DOHH2 (cell line): ENCODE results near the gene TRIM46.
"Not testable (repeated sequence)": the region's sequence is repeated elsewhere in the genome, so short reads cannot be mapped to it uniquely, and the experiment has no call there.

Experiments
- H3F3A ChIP-seq: fragments of 200-600 bp; sonication (generic), shearing (Covaris generic); 2 replicates; pipeline ENCODE4 v1.6.0; 2016; ENCODE audit warnings: antibody characterized with exemption, mild to moderate bottlenecking; ENCODE audit not compliant: control insufficient read depth, insufficient read depth
- H3K27ac ChIP-seq: fragments of 200-600 bp; sonication (generic); 2 replicates; pipeline ENCODE4 v1.5.1; 2014; ENCODE audit warnings: low read depth, mild to moderate bottlenecking, low read length, moderate library complexity
- H3K27me3 ChIP-seq: fragments of 200-600 bp; sonication (generic); 2 replicates; pipeline ENCODE4 v1.6.1; 2014; ENCODE audit warnings: mild to moderate bottlenecking, low read length, mixed read lengths; ENCODE audit not compliant: control insufficient read depth
- H3K36me3 ChIP-seq: fragments of 200-600 bp; sonication (generic); 2 replicates; pipeline ENCODE4 v1.6.1; 2014; ENCODE audit warnings: mild to moderate bottlenecking, low read length, moderate library complexity, mixed read lengths; ENCODE audit not compliant: control insufficient read depth
- H3K4me1 ChIP-seq: fragments of 200-600 bp; sonication (generic); 2 replicates; pipeline ENCODE4 v1.6.1; 2014; ENCODE audit warnings: mild to moderate bottlenecking, low read length, mixed read lengths; ENCODE audit not compliant: control insufficient read depth
- H3K4me2 ChIP-seq: fragments of 200-600 bp; sonication (generic); 2 replicates; pipeline ENCODE4 v1.6.0; 2014; ENCODE audit warnings: mild to moderate bottlenecking, low read length, moderate library complexity
- H3K4me3 ChIP-seq: fragments of 200-600 bp; sonication (generic); 2 replicates; pipeline ENCODE4 v1.5.1; 2014; ENCODE audit warnings: mild to moderate bottlenecking, low read length, mixed read lengths
- H3K79me2 ChIP-seq: fragments of 200-600 bp; sonication (generic); 2 replicates; pipeline ENCODE4 v1.6.1; 2014; ENCODE audit warnings: mild to moderate bottlenecking, low read length, mixed read lengths; ENCODE audit not compliant: control insufficient read depth
- H3K9me2 ChIP-seq: fragments of 200-600 bp; sonication (generic); replicated peaks from 2 replicates; pipeline ENCODE4 v1.6.1; 2014; ENCODE audit warnings: mild to moderate bottlenecking, low read length, mixed read lengths; ENCODE audit not compliant: control insufficient read depth
- H3K9me3 ChIP-seq: fragments of 200-600 bp; sonication (generic); 2 replicates; pipeline ENCODE4 v1.6.1; 2014; ENCODE audit warnings: antibody characterized with exemption, low read length, mixed read lengths; ENCODE audit not compliant: control insufficient read depth, insufficient read depth
- H4K20me1 ChIP-seq: fragments of 200-600 bp; sonication (generic); 2 replicates; pipeline ENCODE4 v1.6.0; 2014; ENCODE audit warnings: low read depth, mild to moderate bottlenecking, antibody characterized with exemption, low read length, moderate library complexity; ENCODE audit not compliant: control insufficient read depth, insufficient read depth
- EZH2phosphoT487 ChIP-seq: fragments of 200-600 bp; sonication (generic); IDR thresholded peaks from 2 replicates; pipeline ENCODE4 v1.6.1; 2017; ENCODE audit warnings: borderline replicate concordance, mild to moderate bottlenecking, antibody characterized with exemption, low read length, moderate library complexity, mixed read lengths
- TF ChIP-seq, protein P1 (sequence below): fragments of 200-600 bp; sonication (generic); IDR thresholded peaks from one replicate; pipeline ENCODE4 v1.5.1; 2014; ENCODE audit warnings: antibody characterized with exemption, mild to moderate bottlenecking, low read depth, low read length; ENCODE audit not compliant: poor library complexity, severe bottlenecking

TRIM46 gene

DNA sequence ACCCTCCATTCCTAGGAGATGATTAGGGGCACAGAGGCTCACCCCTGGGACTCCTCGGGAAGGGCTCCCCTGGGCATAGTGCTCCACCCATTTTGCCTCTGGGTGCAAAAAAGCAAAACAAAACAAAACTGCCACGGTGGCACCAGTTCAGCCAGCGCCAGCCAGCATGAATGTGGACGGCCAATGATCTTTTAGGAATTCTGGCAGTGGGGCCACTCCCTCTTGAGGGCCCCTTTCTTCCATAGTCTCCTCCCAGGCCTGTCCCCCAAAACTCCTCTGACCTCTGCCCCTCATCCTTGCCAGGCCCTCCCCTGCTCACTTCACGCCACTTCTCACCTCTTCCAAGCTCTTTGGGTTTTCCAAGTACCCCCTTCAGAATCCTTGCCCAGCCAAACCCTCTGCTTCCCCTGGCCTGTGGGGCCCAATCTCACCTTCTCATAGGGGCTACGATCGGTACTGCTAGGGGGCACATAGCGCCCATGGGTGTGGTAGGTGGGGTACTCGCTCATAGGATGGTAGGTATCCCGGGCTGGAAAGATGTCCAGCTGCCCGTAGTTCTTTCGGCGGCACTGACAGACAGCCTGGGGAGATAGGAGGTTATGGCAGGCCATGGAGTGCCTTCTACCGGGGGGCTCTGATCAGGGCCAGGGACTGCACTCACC, 13.3 kb downstream of the TRIM46 start:
- H3K79me2 ChIP-seq: no peaks in the 10 kb centered on the region
- H3K9me3 ChIP-seq: no peaks in the 10 kb centered on the region
- 0 out of 2 replicates have a peak, but pooled peaks cover under 1% of the 10 kb centered on the region for H3F3A ChIP-seq
- no peaks in the 10 kb centered on the region for H3K36me3 ChIP-seq
- H3K4me3 ChIP-seq: no peak overlapping the region
- H3K9me2 ChIP-seq: no peaks in the 10 kb centered on the region
- H3K27me3 ChIP-seq: no peaks in the 10 kb centered on the region
- no peak overlapping the region for H3K4me2 ChIP-seq
- peaks cover 24% of the 10 kb centered on the region for H3K4me1 ChIP-seq
- TF ChIP-seq, protein P1, sequence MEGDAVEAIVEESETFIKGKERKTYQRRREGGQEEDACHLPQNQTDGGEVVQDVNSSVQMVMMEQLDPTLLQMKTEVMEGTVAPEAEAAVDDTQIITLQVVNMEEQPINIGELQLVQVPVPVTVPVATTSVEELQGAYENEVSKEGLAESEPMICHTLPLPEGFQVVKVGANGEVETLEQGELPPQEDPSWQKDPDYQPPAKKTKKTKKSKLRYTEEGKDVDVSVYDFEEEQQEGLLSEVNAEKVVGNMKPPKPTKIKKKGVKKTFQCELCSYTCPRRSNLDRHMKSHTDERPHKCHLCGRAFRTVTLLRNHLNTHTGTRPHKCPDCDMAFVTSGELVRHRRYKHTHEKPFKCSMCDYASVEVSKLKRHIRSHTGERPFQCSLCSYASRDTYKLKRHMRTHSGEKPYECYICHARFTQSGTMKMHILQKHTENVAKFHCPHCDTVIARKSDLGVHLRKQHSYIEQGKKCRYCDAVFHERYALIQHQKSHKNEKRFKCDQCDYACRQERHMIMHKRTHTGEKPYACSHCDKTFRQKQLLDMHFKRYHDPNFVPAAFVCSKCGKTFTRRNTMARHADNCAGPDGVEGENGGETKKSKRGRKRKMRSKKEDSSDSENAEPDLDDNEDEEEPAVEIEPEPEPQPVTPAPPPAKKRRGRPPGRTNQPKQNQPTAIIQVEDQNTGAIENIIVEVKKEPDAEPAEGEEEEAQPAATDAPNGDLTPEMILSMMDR: no peak
- TF ChIP-seq EZH2phosphoT487: no peak
- H3K27ac ChIP-seq: no peak overlapping the region
- H4K20me1 ChIP-seq: no peaks in the 10 kb centered on the region

DNA sequence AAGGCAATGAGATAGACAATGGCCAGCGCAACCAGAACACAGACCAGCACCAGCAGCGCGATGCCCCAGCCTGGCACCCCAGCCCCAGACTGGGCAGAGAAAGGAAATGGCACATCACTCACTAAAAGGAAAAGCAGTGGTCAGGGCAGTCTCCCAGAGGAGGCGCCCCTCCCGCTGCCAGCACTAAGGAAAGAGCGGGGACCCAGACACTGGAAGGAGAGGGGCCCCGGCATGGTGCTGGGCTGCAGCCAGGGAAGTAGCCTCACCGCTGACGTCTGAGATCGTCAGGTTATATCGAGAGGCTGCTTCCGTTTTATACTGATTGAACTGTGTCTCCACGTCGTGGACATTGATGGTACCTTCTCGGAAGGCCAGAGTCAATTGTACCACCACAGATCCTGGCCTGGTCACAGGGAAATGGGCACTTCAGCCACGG, 13.8 kb downstream of the TRIM46 start:
- Histone ChIP-seq H3K4me3 (no peak overlapping the region), H4K20me1 (no peaks in the 10 kb centered on the region), H3K4me2 (no peak overlapping the region), H3K9me2 (no peaks in the 10 kb centered on the region), H3K4me1 (peaks cover 26% of the 10 kb centered on the region), H3K9me3 (no peaks in the 10 kb centered on the region), H3K27ac (no peak overlapping the region), H3K36me3 (no peaks in the 10 kb centered on the region), H3K27me3 (no peaks in the 10 kb centered on the region), H3K79me2 (no peaks in the 10 kb centered on the region), H3F3A (peaks cover 5% of the 10 kb centered on the region; the same call in 1 of the 2 replicates)
- no peak for TF ChIP-seq EZH2phosphoT487
- TF ChIP-seq, protein P1: no peak

DNA sequence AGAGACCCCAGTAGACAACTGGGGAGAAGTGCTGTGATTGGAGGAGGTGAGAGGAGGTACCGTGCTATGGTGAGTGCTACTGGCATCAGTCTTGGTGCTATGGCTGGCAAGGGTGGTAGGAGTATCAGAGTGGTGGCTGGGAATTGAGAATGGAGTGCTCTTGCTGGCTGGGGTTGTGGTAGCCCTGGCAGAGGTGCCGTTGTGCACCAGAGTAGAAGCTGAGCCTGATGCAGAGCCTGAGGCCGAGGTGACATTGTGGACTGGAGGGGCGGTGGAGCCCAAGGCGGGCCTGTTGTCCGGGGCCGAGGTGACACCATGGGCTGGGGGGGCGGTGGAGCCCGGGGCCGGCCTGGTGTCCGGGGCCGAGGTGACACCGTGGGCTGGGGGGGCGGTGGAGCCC, 14.6 kb downstream of the TRIM46 start:
- Histone ChIP-seq H3K27me3 (no peaks in the 10 kb centered on the region), H3K36me3 (no peaks in the 10 kb centered on the region), H3K4me1 (peaks cover 33% of the 10 kb centered on the region), H3K79me2 (no peaks in the 10 kb centered on the region), H3K4me2 (no peak overlapping the region), H3K9me2 (no peaks in the 10 kb centered on the region), H3K9me3 (no peaks in the 10 kb centered on the region), H3K27ac (no peak overlapping the region), H3K4me3 (no peak overlapping the region), H4K20me1 (no peaks in the 10 kb centered on the region), H3F3A (peaks cover 7% of the 10 kb centered on the region; the same call in 1 of the 2 replicates)
- TF ChIP-seq, protein P1: no peak
- no peak for TF ChIP-seq EZH2phosphoT487

DNA sequence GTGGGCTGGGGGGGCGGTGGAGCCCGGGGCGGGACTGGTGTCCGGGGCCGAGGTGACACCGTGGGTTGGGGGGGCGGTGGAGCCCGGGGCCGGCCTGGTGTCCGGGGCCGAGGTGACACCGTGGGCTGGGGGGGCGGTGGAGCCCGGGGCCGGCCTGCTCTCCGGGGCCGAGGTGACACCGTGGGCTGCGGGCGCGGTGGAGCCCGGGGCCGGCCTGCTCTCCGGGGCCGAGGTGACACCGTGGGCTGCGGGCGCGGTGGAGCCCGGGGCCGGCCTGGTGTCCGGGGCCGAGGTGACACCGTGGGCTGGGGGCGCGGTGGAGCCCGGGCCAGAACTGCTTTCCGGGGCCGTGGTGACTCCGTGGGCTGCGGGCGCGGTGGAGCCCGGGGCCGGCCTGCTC, 16.3 kb downstream of the TRIM46 start:
- H3K27me3 ChIP-seq, H3K36me3 ChIP-seq: not testable (repeated sequence)
- peaks cover 39% of the 10 kb centered on the region for H3K4me1 ChIP-seq

More for the DNA sequence above, 16.3 kb downstream of the TRIM46 start:
- H3K9me2 ChIP-seq, H3K27ac ChIP-seq, H3K4me3 ChIP-seq, H3K9me3 ChIP-seq, H3K4me2 ChIP-seq, H4K20me1 ChIP-seq, H3K79me2 ChIP-seq: not testable (repeated sequence)
- H3F3A ChIP-seq: peaks cover 11% of the 10 kb centered on the region; the same call in 1 of the 2 replicates
